HTERT RPE-1 (cell line): ENCODE data around the gene MXRA8.

Experiments
- in situ Hi-C: fragments of 300-500 bp; cut with MboI; formaldehyde crosslinking; loops from 4 replicates; pipeline ENCODE4 v1.14.3; 2020; ENCODE audit warnings: low sequenced_read_pairs

Gene MXRA8

GRCh38 chr1:1310476-1311053 lies 47.8 kb downstream of the MXRA8 start:
- in situ Hi-C loops: no loop called here

GRCh38 chr1:1310109-1310385 lies 48.3 kb downstream of the MXRA8 start:
- in situ Hi-C loops: no loop called here

DNA sequence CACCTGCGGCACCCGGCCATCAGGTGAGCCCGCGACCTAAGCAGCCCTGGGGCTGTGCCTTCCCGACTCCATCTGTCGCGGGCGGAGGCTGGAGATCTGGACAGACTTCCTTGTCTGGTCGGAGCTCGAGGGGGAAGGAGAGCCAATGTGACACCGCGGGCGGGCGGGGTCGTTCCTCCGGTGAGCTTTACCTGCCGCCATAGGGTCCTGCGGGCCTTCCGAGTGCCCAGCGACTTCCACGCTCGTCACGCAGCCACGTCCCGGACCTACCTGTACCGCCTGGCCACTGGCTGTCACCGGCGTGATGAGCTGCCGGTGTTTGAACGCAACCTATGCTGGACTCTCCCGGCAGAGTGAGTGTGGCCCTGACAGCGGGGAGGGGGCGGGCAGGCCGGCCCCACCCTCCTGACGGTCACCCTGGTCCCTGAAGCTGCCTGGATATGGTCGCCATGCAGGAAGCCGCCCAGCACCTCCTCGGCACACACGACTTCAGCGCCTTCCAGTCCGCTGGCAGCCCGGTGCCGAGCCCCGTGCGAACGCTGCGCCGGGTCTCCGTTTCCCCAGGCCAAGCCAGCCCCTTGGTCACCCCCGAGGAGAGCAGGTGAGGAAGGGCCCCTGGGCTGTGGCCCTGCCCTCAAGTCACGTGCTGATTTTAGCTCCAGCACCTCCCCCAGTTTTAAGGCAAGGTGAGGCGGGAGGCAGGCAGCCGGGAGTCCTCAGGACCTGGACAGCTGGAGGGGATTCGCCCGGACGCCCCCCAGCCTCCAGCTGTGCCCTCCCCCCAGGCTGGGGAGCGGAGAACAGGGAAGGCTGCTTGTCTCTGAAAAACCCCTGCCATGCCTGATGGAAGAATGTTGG lies 48.9 kb downstream of the MXRA8 start:
- in situ Hi-C loops: no loop called here

GRCh38 chr1:1308756-1309250 lies 49.6 kb downstream of the MXRA8 start:
- in situ Hi-C loops: no loop called here

DNA sequence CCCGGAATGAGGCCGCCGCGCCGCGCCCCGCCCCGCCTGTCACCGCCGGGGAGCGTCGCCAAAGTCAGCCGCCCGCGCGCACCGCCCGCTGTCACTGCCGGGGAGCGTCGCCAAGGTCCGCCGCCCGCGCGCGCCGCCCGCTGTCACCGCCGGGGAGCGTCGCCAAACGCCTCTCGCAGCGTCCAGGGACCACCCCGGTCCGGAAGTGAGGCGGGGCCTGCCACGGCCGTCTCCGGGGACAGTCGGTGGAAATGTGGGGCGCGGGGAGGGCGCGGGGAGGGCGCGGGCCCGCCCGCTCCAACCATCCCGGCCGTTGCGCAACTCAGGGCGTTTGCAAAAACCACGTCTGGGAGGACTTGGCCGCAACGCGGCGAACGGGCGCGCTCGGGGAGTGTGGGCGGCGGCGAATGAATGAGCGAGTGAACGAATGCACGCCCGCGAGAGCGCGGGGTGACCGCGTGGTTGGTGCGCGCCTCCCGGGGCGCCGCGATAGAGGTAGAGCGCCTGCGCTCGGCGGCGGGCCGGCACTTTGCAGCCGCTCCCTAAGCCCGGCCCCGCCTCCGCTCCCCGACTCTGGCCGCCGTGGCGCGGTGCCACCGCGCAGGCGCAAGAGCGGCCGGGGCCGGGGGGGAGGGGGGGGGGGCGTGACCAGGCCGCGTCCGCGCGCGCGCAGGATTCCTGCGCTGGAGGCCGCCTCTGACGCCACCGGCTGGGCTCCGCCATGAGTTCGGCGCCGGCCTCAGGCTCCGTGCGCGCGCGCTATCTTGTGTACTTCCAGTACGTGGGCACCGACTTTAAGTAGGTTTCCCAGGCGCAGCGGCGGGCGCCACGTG lies 50.2 kb downstream of the MXRA8 start, which contains the start of the genes ACAP3 and PUSL1:
ACAP3 (minus strand) TSS at position 8 of the 833 bp plus-strand sequence. CDS start 115 bp downstream, outside the sequence.
PUSL1 (plus strand) TSS at position 675 of the 833 bp plus-strand sequence; CDS start at position 722, 47 bp downstream.
- in situ Hi-C loops: no loop called here

DNA sequence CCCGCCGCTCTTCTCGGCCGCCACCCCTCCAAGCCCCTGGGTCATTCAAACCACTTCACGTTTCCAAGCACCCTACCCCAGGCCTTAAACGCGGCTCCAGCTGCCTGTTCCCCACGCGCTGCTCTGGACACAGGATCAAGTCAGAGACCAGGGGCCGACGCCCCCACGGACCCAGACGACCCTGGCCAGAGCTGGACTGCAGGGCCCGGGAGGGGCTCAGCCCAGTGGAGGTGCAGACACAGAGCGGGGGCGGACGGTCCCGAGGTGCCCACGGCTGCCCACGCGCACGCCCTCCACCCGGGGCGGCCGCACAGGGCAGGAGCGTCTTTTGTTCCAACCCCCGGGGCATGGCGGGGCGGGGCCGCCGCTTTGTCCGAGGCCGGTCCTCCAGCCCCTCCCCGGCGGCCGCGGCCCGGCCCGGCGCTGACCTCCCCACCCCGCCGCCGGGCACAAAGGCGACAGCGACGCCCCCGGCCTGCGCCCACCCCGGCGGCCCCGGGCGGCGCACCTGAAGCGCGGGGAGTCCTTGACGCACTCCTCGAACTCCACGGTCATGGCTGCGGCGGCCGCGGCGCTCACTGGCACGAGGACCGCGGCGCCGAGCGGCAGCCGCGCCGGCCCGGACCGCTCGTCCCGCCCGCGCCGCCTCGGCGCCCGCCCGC lies 51.0 kb downstream of the MXRA8 start:
- in situ Hi-C loops: no loop called here

DNA sequence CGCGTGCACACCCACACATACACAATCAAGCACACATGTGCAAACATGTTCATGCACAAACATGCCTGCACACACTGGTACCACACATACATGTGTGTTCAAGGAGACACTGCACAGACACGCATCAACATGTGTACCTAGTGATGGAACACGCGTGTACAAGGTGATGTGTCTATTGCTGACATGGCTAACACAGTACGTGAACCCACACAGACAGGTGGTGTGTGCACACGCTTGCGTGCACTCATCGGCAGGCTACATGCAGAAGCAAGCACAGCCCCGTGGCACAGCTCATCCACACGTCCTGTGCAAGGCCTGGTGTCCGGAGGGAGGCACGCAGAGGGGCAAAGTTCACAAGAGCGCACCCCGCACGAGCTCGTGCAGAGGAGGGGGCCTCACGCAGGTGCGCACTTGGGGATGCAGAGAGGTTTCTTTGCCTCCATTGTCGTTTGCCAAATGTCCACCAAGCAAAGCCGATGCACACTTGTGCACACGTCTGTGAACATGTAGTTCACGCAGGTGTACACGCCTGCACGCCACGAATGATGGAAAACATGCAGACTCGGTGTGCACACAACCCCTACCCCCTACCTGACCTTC lies 51.6 kb downstream of the MXRA8 start:
- in situ Hi-C loops: no loop called here

DNA sequence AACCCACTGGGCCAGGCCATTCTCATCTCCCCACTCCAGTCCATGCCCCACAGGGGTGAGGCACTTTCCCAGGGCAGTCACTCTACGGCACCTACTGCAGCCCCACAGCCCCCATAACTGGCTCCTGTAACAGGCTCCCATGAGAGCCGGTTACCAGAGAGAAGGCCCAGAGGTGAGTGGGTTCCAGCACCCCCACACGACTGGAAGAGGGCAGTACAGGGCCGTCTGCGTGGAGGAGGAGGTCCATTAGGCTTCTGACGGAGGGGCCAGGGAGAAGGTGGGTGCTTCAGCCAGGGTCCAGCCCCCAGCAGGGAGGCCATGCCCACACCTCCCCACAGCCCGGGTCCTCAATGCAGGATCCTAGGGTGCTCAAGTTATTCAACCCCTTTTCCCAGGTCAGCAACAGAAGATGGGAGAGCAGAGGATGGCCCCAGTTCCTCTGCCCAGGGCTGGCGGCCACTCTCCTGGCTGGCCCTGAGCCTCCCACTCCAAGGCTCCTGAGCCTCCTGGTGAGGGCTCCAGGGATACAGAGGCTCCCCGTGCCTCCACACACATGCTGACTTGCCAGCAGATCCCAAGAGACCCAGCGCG lies 52.2 kb downstream of the MXRA8 start:
- in situ Hi-C loops: no loop called here

- in situ Hi-C loops: no loop called here
Measured at GRCh38 chr1:1305300-1306069, 52.9 kb downstream of the MXRA8 start.

DNA sequence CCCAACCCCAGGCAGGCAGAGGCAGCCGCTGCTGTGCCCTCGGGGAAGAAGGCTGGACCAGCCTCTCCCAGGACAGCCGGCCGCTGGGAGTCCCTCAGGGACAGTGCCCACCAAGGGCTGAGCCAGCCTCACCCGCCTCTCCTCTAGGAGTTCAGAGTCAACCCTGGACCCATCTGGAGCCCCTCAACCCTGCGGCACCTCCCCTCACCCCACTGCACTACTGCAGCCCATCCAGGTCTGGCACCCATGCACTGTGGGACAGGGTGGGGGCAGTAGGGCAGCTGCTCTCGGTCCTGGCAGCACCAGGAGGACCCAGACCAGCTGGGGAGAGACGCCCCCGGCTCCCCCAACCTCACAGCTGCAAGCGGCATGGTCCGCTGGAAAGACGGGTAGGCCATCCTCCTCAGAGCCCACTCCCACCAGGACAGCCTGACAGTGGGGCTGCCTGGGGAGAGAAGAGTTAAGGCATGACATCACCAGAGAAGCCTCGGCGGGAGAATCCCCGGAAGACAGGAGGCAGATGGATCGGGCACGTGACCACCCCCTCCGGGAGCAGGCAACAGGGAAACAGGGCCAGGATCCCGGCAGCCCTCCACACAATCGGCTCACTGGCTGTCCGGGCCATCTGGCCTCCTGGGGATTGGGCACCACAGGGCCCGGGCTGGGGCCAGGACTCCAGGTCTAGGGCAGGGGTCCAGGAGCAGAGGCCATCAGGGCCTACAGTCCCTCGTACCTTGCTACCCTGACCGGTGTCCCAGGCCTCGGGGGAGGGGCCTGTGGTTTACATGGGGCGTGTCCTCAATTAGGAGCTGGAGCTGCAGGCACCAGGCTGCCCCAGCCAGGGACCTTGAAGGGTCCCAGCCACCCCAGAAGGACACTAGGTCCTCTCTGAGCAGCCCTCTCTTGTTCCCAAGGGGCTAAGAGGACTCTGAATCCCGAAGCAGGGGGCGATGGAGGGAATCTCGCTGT lies 53.7 kb downstream of the MXRA8 start:
- in situ Hi-C loops: no loop called here

GRCh38 chr1:1303736-1304135 lies 54.6 kb downstream of the MXRA8 start:
- in situ Hi-C loops: no loop called here

GRCh38 chr1:1302951-1303509 lies 55.3 kb downstream of the MXRA8 start:
- in situ Hi-C loops: no loop called here
